Activated CD8-positive, alpha-beta memory T cell treated with anti-CD3 and anti-CD28 coated beads, Interleukin-2, amount 50 U/mL, for 4 hours (primary cell): ENCODE results near the gene ITCH.
"Not testable (repeated sequence)": the region's sequence is repeated elsewhere in the genome, so short reads cannot be mapped to it uniquely, and the experiment has no call there.

Experiments used
- DNase-seq: peaks from one replicate; pipeline ENCODE4 v3.0.0-alpha.2; 2020

The ITCH gene

GRCh38 chr20:34514897-34515483 lies 151.9 kb downstream of the ITCH start:
- DNase-seq = no peak

DNA sequence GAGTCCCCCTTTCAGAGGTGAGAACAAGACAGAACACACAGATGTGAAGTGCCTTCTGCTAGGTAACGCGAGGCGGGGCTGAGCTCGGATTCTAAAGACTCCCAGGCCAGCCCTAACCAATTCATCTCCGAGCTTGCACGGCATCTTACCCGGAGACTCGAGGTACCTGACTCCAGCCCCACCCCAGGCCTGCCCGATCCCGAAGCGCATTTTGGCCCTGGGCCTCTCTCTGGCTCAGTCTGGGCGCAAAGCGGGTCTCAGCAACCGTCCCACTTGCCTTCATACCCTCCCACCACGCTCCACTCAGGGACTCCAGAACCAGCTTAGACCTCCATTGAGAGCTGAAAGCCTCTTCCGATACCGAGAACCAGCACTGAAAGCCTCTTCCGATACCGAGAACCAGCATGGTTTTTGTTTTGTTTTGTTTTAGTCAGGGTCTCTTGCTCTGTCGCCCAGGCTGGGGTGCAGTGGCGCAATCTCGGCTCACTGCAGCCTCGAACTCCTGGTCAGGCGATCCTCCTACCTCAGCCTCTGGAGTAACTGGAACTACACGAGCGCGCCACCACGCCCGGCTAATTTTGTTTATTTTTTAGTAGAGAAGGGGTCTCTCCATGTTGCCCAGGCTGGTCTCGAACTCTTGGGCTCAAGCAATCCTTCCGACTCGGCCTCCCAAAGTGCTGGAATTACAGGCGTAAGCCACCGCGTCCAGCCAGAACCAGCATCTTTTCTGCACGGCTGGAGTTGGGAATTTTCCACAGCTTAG lies 152.6 kb downstream of the ITCH start:
- peak; percentile 64 for DNase-seq

DNA sequence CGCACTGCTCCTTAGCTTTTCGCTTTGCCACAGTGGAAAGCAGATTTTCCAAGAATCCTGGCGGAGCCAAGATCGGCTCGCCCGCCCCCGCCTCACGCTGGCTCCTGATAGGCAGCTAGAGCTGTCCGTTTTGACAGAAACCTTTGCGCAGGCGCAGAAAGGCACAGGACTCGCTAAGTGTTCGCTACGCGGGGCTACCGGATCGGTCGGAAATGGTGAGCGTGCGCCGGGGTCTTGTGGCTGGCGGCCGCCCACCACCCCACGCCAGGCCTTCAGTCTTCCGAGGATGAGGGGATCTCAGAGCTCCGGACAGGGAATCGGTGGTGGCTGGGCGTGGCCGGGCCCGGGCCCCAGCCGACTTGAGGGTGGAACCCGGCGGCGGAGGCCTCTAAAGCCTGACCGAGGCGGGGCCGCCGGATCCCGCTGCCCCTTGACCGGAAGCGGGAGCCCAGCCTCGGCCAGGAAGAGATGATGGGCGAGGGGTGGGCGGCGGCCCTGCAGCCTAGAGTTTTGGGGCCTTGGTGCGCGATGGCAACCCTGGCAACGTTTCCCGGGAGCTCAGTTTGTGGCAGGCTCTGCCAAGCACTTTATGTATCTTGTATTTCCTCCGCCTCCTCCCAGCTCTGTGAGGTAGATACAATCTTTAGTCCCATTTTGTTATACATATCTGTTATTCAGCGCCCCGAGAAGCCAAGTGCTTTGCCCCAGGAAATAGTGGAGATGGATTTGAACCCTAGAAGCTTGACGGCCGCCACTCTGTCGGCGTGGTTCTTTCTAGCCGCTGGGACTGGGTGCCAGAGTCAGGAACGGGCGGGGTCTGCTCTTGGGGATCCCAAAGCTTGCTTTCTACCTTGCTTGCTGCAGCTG lies 153.4 kb downstream of the ITCH start, which contains the start of gene DYNLRB1:
TSS of gene DYNLRB1 (plus strand) at position 176 of the 867 bp plus-strand sequence. CDS start at position 213, 37 bp downstream.
- DNase-seq = peak; percentile 94

DNA sequence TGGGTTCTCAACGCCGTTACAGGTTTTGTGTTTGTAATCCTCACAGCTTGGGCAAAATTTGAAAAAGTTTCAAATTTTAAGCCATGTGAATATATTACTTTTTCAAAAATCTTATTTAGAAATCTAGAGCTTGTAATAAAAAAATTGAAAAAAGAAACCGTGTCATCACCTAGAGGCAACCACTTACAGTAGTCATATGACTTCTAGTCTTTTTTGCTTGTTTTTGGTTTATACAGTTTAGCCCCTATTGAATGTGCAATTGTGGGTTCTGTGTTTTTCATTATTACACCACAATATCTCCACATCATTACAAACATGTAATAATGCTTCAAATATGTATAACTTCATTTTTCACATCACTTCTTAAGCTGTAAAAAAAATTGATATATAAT lies 154.0 kb downstream of the ITCH start:
- DNase-seq = no peak

- not testable (repeated sequence) for DNase-seq
Measured at GRCh38 chr20:34518863-34519262, 155.8 kb downstream of the ITCH start.

- not testable (repeated sequence) for DNase-seq
Measured at GRCh38 chr20:34519841-34520240, 156.8 kb downstream of the ITCH start.

GRCh38 chr20:34522969-34523871 lies 160.1 kb downstream of the ITCH start:
- DNase-seq = peak; percentile 59

- DNase-seq = no peak
Measured at GRCh38 chr20:34524426-34524825, 161.4 kb downstream of the ITCH start.

- no peak for DNase-seq
Measured at GRCh38 chr20:34525342-34525708, 162.3 kb downstream of the ITCH start.

- no peak for DNase-seq
Measured at GRCh38 chr20:34525709-34526416, 162.8 kb downstream of the ITCH start.

DNA sequence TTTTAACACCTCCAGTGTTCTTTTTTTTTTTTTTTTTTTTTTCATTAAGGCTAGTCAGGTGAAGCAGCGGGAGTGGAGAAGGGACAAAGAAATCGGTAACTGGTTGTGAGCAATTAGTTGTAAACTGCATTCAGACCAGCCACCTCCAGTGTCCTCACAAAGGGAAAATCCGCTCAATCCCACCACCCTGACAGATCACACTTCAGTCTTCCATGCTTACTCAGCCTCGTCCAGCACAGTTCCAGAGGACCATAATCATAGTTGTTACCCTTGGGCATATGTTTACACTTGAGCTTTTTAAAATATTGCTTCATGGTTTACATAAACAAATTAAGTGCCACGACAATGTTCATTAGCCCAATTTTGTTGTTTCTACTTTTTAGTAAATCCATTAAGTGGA lies 163.4 kb downstream of the ITCH start:
- DNase-seq = no peak

- no peak for DNase-seq
Measured at GRCh38 chr20:34527016-34527415, 163.9 kb downstream of the ITCH start.

DNA sequence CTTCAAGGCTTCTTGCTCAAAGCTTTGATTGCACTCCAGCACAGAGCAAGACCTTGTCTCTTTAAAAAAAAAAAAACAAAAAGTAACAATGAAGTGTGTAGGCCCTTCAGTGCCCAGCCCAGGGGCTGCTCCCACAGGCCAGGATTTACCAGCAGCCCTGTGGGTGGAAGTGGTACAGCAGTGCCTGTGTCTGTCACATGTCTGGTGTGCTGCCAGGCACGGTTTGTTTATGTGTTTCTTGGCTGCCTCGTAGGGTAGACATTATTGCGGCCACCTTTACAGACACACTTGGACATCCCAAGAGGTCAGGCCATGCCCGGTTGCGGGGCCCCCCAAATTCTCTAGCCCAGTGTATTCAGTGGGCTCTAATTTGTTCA lies 165.8 kb downstream of the ITCH start:
- no peak for DNase-seq

DNA sequence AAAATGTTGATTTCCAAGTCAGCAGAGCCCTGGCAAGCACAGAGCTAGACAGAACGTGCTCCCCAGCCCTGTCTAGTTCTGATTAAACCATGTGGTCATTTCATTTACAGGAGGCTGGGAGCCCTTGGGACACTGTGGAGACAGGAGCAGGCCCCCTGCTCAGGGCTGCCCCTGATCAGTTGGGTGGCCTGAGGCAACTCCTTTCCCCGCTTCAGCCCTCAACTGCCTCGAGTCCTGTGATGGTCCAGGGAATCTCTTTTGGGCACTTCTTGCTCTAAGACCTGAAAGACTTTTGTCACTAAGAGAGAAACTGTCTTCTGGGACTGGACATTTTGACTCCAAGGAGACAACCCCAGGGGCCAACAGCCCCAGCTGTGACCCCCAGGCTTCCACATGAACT lies 166.7 kb downstream of the ITCH start:
- no peak for DNase-seq

DNA sequence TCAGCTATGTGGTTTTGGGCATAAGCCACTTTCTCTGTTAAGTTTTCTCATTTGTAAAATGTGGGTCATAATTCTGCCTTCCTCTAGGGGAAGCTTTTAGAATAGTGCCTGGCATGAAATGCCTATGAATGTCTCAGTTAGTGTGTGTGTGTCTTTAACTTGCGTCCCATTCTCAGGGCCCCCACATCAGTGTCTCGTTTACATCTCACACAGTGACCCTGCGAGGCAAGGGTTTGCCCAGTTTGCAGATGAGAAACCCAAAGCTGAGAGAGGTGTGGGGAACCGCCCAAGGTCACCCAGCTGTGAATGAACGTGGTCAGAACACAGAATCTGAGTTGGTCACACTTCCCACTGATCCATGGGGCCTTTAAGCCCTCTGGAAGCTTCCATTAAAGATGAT lies 167.3 kb downstream of the ITCH start:
- DNase-seq = no peak

DNA sequence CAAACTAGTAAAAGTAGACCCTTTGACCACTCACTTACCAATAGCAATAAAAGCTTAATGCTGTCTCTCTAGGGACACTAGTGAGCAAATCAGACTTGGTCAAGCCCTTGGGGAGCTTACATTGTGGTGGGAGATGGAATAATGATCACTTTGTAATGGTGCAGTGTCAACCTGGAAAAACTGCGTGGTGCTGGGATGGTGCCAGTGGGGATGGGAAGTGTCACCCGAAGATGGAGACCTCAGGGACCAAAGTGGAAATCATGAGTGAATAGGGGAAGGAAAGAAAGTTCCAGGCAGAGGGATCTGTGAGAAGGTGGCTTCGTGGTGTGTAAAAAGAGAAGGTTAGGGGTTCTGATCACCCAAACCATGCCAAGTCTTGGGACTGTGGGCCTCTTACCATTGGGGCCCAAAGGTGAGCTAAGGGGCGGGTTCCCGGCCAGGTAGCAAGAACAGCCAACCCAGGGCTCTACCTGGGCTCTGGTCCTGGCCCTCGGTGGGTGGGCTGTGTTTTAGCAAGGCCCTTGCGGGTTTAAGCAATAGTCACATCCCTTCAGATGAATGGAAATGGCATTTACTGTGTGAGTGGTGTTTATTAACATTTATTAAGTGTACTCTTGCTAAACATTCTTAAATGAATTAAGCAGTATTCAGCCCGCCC lies 168.7 kb downstream of the ITCH start:
- DNase-seq = no peak

DNA sequence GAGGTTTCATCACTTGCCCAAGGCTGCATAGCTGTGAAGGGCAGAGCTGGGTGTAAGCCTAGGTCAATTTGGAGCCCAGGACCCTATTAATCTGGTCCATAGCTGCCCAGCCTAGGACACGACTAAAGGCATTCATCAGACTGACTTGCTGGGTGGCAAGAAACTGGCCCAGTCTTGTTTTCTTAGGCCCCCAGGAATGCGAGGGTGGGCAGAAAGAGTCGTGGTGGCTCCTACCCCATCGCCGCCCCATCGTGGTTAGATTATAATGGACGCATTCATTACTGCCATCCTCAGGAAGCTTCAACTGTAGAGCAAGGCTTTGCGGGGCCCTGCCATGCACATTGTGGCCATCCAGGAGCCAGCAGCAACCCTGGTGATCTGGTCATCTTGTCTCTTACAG lies 169.2 kb downstream of the ITCH start:
- no peak for DNase-seq

DNA sequence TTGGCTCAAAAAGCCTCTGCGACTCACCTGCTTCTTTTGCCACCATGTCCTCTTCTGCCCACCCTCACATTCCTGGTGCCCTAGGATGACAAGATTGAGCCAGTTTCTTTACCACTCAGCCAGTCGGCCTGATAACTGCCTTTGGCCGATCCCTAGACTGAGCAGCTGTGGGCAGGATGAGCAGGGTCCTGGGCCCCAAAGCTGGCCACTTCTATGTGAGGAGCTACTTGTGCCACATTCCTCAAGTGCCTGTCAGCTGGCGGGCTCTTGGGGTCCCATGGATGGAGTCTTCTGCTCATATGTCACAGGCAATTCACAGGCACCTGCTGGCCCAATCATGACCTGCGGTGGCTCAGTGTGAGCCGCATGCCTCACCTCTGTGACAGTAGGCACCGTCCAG lies 169.7 kb downstream of the ITCH start:
- DNase-seq = no peak

- no peak for DNase-seq
Measured at GRCh38 chr20:34534391-34535165, 171.5 kb downstream of the ITCH start.

GRCh38 chr20:34535301-34535840 lies 172.3 kb downstream of the ITCH start:
- DNase-seq = no peak
